ENCODE measurements around the gene BUD23.
"Not testable (repeated sequence)": the region's sequence is repeated elsewhere in the genome, so short reads cannot be mapped to it uniquely, and the experiment has no call there.

Gene BUD23

GRCh38 chr7:73719806-73720169, 36.4 kb downstream of the BUD23 start:
- no peak for DNase-seq (ENCODE audit: low read depth)

- not testable (repeated sequence) for DNase-seq (ENCODE audit: low read depth)
Measured at GRCh38 chr7:73720443-73720842, 37.0 kb downstream of the BUD23 start.

- DNase-seq (ENCODE audit: low read depth) = no peak
Measured at GRCh38 chr7:73721377-73721817, 38.0 kb downstream of the BUD23 start.

GRCh38 chr7:73722182-73722581, 38.8 kb downstream of the BUD23 start:
- DNase-seq (ENCODE audit: low read depth) = not testable (repeated sequence)

GRCh38 chr7:73722785-73723184, 39.4 kb downstream of the BUD23 start:
- no peak for DNase-seq (ENCODE audit: low read depth)

GRCh38 chr7:73723813-73724212, 40.4 kb downstream of the BUD23 start:
- no peak for DNase-seq (ENCODE audit: low read depth)

- DNase-seq (ENCODE audit: low read depth) = no peak
Measured at GRCh38 chr7:73726083-73726466, 42.7 kb downstream of the BUD23 start.

- no peak for DNase-seq (ENCODE audit: low read depth)
Measured at GRCh38 chr7:73727952-73728351, 44.6 kb downstream of the BUD23 start.

GRCh38 chr7:73728551-73728950, 45.2 kb downstream of the BUD23 start:
- DNase-seq (ENCODE audit: low read depth) = no peak

- DNase-seq (ENCODE audit: low read depth) = no peak
Measured at GRCh38 chr7:73730485-73730884, 47.1 kb downstream of the BUD23 start.

GRCh38 chr7:73732397-73732796, 49.0 kb downstream of the BUD23 start:
- DNase-seq (ENCODE audit: low read depth) = no peak

GRCh38 chr7:73734619-73735527, 51.5 kb downstream of the BUD23 start:
- peak; percentile 51 for DNase-seq (ENCODE audit: low read depth)

GRCh38 chr7:73735528-73735905, 52.1 kb downstream of the BUD23 start:
- no peak for DNase-seq (ENCODE audit: low read depth)

GRCh38 chr7:73736885-73737284, 53.5 kb downstream of the BUD23 start:
- no peak for DNase-seq (ENCODE audit: low read depth)

GRCh38 chr7:73737491-73738219, 54.3 kb downstream of the BUD23 start:
- no peak for DNase-seq (ENCODE audit: low read depth)

- peak; percentile 47 for DNase-seq (ENCODE audit: low read depth)
Measured at GRCh38 chr7:73738220-73738611, 54.8 kb downstream of the BUD23 start.

- DNase-seq (ENCODE audit: low read depth) = peak; percentile 99
Measured at GRCh38 chr7:73738612-73739386, 55.4 kb downstream of the BUD23 start, which contains the start of gene ABHD11. Gene ABHD11 (minus strand): TSS chr7:73738802. CDS start chr7:73738770, 32 bp downstream.

GRCh38 chr7:73739387-73739767, 56.0 kb downstream of the BUD23 start:
- no peak for DNase-seq (ENCODE audit: low read depth)

GRCh38 chr7:73740212-73740611, 56.8 kb downstream of the BUD23 start:
- no peak for DNase-seq (ENCODE audit: low read depth)

- no peak for DNase-seq (ENCODE audit: low read depth)
Measured at GRCh38 chr7:73740771-73741170, 57.4 kb downstream of the BUD23 start.

- no peak for DNase-seq (ENCODE audit: low read depth)
Measured at GRCh38 chr7:73741600-73741999, 58.2 kb downstream of the BUD23 start.

- no peak for DNase-seq (ENCODE audit: low read depth)
Measured at GRCh38 chr7:73742338-73742752, 58.9 kb downstream of the BUD23 start.
